Measurements from ENCODE around the gene CD44.
"Not testable (repeated sequence)": the region's sequence is repeated elsewhere in the genome, so short reads cannot be mapped to it uniquely, and the experiment has no call there.

Gene CD44

GRCh38 chr11:35223991-35224390 is 85.0 kb downstream of the CD44 start:
- no peak for DNase-seq (ENCODE audit: low read depth)
- no peak overlapping the region for H3K4me3 ChIP-seq (ENCODE audit: low read length)
- TF ChIP-seq CTCF (conservative IDR thresholded peaks at IDR 0.05; ENCODE audit: low read depth, low read length), result no peak

GRCh38 chr11:35225946-35226520 is 87.1 kb downstream of the CD44 start:
- TF ChIP-seq CTCF (conservative IDR thresholded peaks at IDR 0.05; ENCODE audit: low read depth, low read length), result no peak
- no peak for DNase-seq (ENCODE audit: low read depth)
- H3K4me3 ChIP-seq (ENCODE audit: low read length), result no peak overlapping the region

- H3K4me3 ChIP-seq (ENCODE audit: low read length); DNase-seq (ENCODE audit: low read depth): not testable (repeated sequence)
These were observed 87.8 kb downstream of the CD44 start for GRCh38 chr11:35226756-35227155.

- no peak for TF ChIP-seq CTCF (conservative IDR thresholded peaks at IDR 0.05; ENCODE audit: low read depth, low read length)
These were observed 88.8 kb downstream of the CD44 start for GRCh38 chr11:35227576-35228327.

GRCh38 chr11:35228328-35228725 is 89.4 kb downstream of the CD44 start:
- no peak for TF ChIP-seq CTCF (conservative IDR thresholded peaks at IDR 0.05; ENCODE audit: low read depth, low read length)
- no peak for DNase-seq (ENCODE audit: low read depth)
- no peak overlapping the region for H3K4me3 ChIP-seq (ENCODE audit: low read length)

More at GRCh38 chr11:35227576-35228327, 88.8 kb downstream of the CD44 start:
- no peak for DNase-seq (ENCODE audit: low read depth)
- H3K4me3 ChIP-seq (ENCODE audit: low read length), result no peak overlapping the region

- H3K4me3 ChIP-seq (ENCODE audit: low read length), result no peak overlapping the region
- TF ChIP-seq CTCF (conservative IDR thresholded peaks at IDR 0.05; ENCODE audit: low read depth, low read length), result no peak
These were observed 91.4 kb downstream of the CD44 start for GRCh38 chr11:35230388-35230787.

GRCh38 chr11:35231076-35231860 is 92.3 kb downstream of the CD44 start:
- no peak for TF ChIP-seq CTCF (conservative IDR thresholded peaks at IDR 0.05; ENCODE audit: low read depth, low read length)
- no peak overlapping the region for H3K4me3 ChIP-seq (ENCODE audit: low read length)
- DNase-seq (ENCODE audit: low read depth), result no peak

More at GRCh38 chr11:35230388-35230787, 91.4 kb downstream of the CD44 start:
- DNase-seq (ENCODE audit: low read depth), result no peak
